HG03045 (cell line): ENCODE results near the gene GSTCD.

Source experiments
- ATAC-seq: cut with Tn5 transposase; IDR thresholded peaks from one replicate; pipeline ENCODE4 v1.9.1; 2021; ENCODE audit warnings: mild to moderate bottlenecking, moderate library complexity; ENCODE audit not compliant: unreplicated experiment

Gene GSTCD

DNA sequence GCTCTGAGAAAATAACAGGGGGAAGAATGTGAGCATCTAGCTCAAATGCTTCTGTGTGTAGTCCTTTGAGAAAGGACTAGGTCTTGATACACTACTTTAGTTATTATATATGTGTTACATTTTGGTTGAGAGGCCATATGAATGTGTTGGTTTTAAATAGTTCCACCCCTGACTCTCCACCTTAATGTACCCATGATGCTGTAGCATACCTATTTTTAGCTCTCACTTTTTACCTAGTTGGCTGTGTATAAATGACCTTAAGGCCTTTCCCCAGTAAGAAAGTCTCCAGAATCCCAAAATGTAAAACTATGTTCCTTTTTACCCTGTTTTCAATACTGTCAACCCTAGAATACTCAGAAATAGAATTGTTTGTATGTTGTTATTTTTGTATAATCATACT is 166.6 kb downstream of the GSTCD start:
- no peak for ATAC-seq

DNA sequence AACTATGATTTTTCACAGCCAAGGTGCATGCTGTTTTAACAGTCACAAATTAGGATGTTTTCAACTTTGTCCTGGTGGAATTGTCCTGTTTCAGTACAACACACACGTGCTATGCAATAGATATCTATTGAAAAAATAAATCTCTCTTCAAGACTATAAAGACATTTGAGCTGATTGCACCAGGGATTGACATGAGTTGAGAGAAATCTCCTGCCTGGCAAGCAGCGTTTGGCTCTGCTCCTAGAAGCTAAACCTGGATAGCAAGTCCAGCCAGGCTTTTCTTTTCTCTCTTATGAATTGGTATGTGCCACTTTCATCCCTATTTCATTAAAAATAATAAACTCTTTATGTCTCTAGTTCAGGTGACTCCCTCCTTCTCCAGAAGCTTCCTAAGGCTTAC is 170.1 kb downstream of the GSTCD start:
- ATAC-seq = no peak

DNA sequence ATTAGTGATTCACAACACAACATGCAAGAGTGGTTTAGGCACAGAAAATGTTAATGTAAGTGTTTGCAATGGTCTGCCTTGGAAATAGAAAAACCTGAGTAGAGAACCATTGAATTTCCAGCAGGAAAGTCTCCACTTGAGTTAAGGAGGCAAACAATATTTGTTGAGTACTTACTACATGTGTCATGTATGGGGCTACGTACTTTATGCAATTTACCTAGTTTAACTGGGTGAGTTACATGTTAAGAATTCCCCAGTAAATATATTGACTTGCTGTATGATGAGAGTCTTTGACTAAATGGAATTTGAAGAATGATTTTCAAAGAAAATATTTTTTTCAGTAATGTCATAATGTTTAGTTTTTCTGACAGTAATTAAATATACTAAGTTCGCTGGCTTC is 178.9 kb downstream of the GSTCD start:
- no peak for ATAC-seq

DNA sequence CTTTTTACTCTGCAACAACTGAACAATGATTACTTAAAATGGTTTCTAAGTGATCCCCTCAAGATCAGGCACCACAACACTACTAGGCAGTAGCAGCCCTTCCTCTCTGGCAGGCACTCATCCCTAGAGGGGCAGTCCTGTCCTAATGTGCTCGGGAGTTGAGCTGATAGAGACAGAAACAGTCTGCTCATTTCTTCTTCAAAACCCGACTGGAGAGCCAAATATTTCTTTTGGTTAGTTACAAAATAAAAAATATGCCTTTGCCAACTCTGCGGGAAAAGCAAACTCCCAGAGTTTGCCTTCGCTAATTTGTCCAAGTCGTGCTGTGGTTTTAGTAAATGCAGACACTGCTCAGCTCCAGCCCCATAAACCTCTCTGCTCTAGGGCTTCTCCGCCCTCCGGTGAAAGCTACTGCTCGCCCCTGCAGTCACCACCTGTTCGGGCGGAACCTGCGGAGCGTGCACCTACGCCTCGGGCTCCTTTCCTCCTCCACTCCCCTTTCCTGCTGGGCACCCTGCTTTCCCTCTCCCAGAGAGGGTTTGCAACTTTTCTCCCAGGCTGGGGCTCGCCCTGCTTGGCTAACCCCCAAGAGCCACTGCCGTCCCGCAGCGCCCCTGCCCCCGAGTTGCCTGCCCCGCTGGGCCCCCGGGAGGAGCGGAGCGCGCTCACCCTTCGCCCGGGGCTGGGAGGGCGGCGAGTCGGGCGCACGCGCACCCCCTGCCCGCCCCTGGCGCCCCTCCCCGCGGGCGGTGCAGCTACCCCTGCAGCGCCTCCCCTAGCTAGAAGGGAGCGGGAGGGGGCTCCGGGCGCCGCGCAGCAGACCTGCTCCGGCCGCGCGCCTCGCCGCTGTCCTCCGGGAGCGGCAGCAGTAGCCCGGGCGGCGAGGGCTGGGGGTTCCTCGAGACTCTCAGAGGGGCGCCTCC is 186.3 kb downstream of the GSTCD start, which contains the start of gene NPNT:
TSS of gene NPNT (plus strand) at position 812 of the 923 bp plus-strand sequence. CDS start 182 bp downstream, outside the sequence.
- peak; percentile 42 for ATAC-seq

DNA sequence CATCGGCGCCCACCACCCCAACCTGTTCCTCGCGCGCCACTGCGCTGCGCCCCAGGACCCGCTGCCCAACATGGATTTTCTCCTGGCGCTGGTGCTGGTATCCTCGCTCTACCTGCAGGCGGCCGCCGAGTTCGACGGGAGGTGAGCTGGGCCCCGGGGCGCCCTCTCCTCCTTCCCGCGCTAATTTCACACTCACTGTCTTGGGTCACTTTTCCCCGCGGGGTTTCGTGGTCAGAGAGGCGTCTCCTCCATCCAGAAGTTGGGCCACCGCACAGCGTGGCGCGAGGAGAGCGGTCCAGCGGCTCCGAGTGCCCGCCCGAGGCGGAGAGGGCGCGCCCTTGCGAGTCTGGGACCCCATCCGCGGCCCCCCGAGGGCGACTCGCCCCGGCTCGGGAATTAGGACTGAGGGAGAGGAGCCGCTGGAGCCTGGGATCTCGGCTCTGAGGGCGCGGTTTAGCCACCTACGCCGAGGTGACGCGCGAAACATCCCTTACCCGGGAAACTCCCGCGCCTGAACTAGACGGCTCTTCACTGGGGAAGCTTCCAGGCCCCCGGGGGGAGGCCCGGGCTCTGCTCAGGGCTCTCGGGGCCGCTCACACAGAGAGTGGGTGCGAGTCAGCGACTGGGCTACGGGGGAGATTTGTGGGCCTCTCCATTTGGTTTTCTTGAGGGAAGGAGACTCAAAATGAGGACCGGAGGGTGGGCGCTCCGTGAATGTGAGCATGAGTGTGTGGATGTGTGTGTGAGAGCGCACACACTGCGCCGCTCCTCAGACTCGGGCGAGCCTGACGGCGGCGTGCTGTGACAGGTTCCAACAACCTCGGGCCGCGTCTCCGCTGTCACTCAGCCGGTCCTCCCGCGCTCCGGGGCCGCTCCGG is 187.2 kb downstream of the GSTCD start:
- peak; percentile 57 for ATAC-seq

DNA sequence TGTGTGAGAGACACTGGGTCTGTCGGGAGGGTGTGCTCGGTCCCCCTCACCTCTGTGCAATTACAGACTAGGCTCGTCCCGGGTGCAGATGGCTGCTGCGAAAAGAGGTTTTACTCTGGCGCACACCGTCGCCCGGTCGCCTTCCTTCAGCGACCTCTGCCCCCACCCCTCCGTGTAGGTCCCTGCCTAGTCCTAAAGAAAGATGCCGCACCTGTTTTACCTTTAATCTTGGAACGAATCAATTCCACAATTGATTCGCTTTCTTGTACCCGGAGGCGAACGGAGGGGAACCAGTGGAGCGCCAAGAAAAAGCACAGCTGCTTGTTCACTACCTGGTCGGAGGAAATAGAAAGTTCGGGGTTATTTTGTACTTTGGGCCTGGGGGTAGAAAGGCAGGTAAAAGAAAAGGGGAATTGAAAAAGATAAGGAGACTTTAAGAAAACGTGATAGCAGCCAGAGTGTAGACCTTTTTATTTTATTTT is 187.9 kb downstream of the GSTCD start:
- ATAC-seq = no peak
